Camera-type eye (tissue), 1 donor: ENCODE data around the gene ETFA. TPM values are rescaled to one million over a fixed set of nuclear protein-coding genes. Genes with fewer than 3 reads are reported as not detected.

Source experiments
- total RNA-seq: library from RNA; depleted of rRNA; stranded (reverse); fragments of >200 nt; gene quantifications from one replicate; pipeline ENCODE4 v1.2.3, GENCODE V29; 2014

The ETFA gene
- 97.4 TPM for total RNA-seq

DNA sequence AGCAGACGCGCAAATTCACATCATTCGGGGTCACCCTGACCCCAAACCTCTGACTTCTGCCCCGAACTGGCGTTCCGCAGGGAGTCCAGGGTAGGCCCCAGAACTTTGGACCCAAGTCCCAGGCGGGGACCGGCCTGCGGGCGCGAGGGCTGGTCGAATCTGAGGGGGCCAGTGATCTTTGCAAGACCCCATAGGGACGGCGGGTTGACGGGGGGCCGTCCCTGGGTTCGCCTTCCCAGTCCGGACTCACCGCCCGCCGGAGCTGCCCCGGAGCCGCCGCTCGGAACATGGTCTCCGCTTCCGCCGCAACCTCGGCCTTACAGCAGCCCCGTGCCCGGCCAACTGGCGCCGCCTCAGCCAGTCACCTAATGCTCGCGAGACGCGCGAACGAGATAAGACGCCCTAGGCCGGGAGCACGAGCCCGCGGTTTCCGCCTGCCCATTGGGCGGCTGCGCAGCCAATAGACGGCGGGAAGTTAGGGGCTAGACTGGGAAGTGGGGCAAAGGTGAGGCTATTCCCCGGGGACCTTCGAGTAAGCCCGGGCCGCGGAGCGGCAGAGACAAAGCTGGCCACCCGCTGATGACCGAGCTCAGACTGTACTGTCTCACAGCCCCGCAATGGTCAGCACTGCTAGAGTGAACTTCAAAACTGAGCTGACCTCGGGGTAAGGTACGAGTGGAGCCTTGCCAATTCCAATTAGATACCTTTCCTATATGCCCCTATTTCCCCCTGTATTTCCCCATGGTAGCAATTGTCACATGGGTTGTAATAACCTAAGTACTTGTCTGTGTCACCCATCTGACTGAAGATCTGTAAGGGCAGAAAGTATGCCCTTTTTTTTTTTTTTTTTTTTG lies at the start of gene ETFA:
TSS of gene ETFA (minus strand) at position 370 of the 854 bp plus-strand sequence. CDS start at position 289, 81 bp downstream.

DNA sequence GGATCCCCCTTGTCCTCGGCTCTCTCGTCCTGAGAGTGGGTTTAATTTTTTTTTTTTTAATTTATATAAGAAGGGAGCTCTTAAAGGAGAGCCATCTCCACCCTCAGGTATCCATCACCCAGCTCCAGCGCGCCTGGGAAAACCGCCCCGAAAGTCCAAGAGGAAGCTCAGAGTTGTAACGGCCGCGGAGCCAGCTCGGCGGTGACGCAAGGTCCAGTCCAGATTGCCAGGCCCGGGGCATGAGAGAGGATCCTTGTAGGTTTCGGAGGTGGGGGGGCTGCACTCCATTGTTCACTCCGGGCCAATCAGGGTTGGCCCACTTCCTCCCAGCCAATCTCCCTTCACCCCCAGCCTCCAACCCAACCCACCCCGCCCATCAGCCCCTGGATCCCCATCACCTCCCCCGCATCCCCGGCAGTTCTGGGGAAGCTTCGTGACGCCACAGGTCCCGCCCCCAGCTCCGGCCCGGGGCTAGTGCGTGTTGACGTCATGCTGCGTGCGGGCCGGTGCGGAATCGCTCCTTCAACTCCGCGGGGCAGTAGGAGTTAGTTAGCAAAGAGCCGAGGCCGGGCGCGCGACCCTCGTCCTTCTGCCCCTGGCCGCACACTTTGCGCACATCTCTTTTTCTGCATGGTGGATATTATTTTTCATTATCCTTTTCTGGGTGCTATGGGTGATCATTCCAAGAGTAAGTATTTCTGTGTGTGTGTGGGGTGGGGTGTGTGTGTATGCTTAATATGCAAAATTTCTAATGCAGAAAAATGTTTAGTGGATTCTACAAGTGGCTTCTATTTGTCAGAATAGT lies 25.2 kb upstream of the ETFA start, which contains the start of gene ISL2:
TSS of gene ISL2 (plus strand) at position 520 of the 805 bp plus-strand sequence. CDS start at position 631, 111 bp downstream.

Other genes with a start within 250 kb of the ETFA start
- 9.6 TPM for gene ISL2, start 25.3 kb upstream of the ETFA start, total RNA-seq